ENCODE measurements around the gene COL24A1. TPM values are rescaled to one million over a fixed set of nuclear protein-coding genes. Genes with fewer than 3 reads are reported as not detected.

COL24A1 gene
- total RNA-seq, 1 experiment from 2014 or later: 0.08 TPM

- ATAC-seq (no peak), DNase-seq (ENCODE audit: low read depth, low spot score) (no peak)
- CTCF ChIA-PET: interaction anchor here (0.5 kb wide), 1 partner anchor 86 kb away, joined by 8 read pairs; no protein-coding TSS in a partner anchor
- Histone ChIP-seq H3K4me3 (ENCODE audit: low read depth in 2 of 2, low read length in 2 of 2) (no peak overlapping the region), H3K36me3 (ENCODE audit: control insufficient read depth, insufficient read depth, low read length) (no peaks in the 10 kb centered on the region), H3K27ac (ENCODE audit: low read length) (no peak overlapping the region), H3K9me3 (ENCODE audit: control insufficient read depth, insufficient read depth, low read depth, low read length) (no peaks in the 10 kb centered on the region), H3K27me3 (ENCODE audit: control insufficient read depth, insufficient read depth, low read length) (peaks cover 4% of the 10 kb centered on the region; the same call in 1 of the 2 replicates), H3K4me1 (ENCODE audit: control insufficient read depth, insufficient read depth, low read length) (no peaks in the 10 kb centered on the region)
- TF ChIP-seq POLR2AphosphoS5 (IDR thresholded peaks at IDR 0.05; ENCODE audit: low read depth, low read length): no peak
- TF ChIP-seq REST (IDR thresholded peaks at IDR 0.05; ENCODE audit: insufficient read depth in 1 of 2, low read depth in 2 of 2, low read length in 1 of 2): no peak
- intact Hi-C loops (cut with micrococcal nuclease; ENCODE audit: unreplicated experiment) (no loop called here), in situ Hi-C loops (cut with HindIII; ENCODE audit: low pct_unique_long_range_greater_than_20kb, low sequenced_read_pairs) (no loop called here)
- no TSS peak for BruUV-seq (replicated peaks)
- POLR2A ChIA-PET: no interaction called here
Measured at GRCh38 chr1:85934516-85934915, 222.1 kb downstream of the COL24A1 start.

GRCh38 chr1:85933961-85934360 is 222.6 kb downstream of the COL24A1 start:
- in situ Hi-C loops (cut with HindIII; ENCODE audit: low pct_unique_long_range_greater_than_20kb, low sequenced_read_pairs): no loop called here
- intact Hi-C loops (cut with micrococcal nuclease; ENCODE audit: unreplicated experiment): no loop called here
- CTCF ChIA-PET: interaction anchor here (0.5 kb wide), 1 partner anchor 86 kb away, joined by 8 read pairs; no protein-coding TSS in a partner anchor
- H3K27ac ChIP-seq (ENCODE audit: low read length): no peak overlapping the region
- no peaks in the 10 kb centered on the region for H3K36me3 ChIP-seq (ENCODE audit: control insufficient read depth, insufficient read depth, low read length)
- H3K9me3 ChIP-seq (ENCODE audit: control insufficient read depth, insufficient read depth, low read depth, low read length): no peaks in the 10 kb centered on the region
- H3K4me3 ChIP-seq (ENCODE audit: low read depth in 2 of 2, low read length in 2 of 2): no peak overlapping the region
- no TSS peak for BruUV-seq (replicated peaks)
- no peak for TF ChIP-seq POLR2AphosphoS5 (IDR thresholded peaks at IDR 0.05; ENCODE audit: low read depth, low read length)
- TF ChIP-seq SIN3A (IDR thresholded peaks at IDR 0.05; ENCODE audit: borderline replicate concordance, insufficient read depth, low read depth, low read length): no peak
- TF ChIP-seq TCF7L2 (IDR thresholded peaks at IDR 0.05; ENCODE audit: low read depth, low read length): no peak
- TF ChIP-seq CTCF (IDR thresholded peaks at IDR 0.05): no peak
- TF ChIP-seq REST (IDR thresholded peaks at IDR 0.05; ENCODE audit: insufficient read depth in 1 of 2, low read depth in 2 of 2, low read length in 1 of 2): no peak
- H3K27me3 ChIP-seq (ENCODE audit: control insufficient read depth, insufficient read depth, low read length): peaks cover under 1% of the 10 kb centered on the region; the same call in 1 of the 2 replicates
- H3K4me1 ChIP-seq (ENCODE audit: control insufficient read depth, insufficient read depth, low read length): no peaks in the 10 kb centered on the region
- ATAC-seq: no peak
- POLR2A ChIA-PET: no interaction called here
- DNase-seq (ENCODE audit: low read depth, low spot score): no peak

All from Panc1 (cell line).